PC-3 (cell line): ENCODE measurements around the gene GRM1.

Source experiments
- EZH2 ChIP-seq: fragments of 300-600 bp; sonication (generic); IDR thresholded peaks from one replicate; pipeline ENCODE4 v1.6.1; 2017; ENCODE audit warnings: antibody characterized with exemption, mild to moderate bottlenecking, low read length; ENCODE audit not compliant: unreplicated experiment
- EZH2phosphoT487 ChIP-seq: fragments of 300-600 bp; sonication (generic); IDR thresholded peaks from 2 replicates; pipeline ENCODE4 v1.6.1; 2018; ENCODE audit warnings: mild to moderate bottlenecking, antibody characterized with exemption, low read length, borderline replicate concordance
- TF ChIP-seq, protein P1 (sequence below): fragments of 300-600 bp; sonication (generic); conservative IDR thresholded peaks from 2 replicates; pipeline ENCODE4 v1.5.1; 2017; ENCODE audit warnings: antibody characterized with exemption, low read depth, mild to moderate bottlenecking, low read length

- TF ChIP-seq, protein P1, sequence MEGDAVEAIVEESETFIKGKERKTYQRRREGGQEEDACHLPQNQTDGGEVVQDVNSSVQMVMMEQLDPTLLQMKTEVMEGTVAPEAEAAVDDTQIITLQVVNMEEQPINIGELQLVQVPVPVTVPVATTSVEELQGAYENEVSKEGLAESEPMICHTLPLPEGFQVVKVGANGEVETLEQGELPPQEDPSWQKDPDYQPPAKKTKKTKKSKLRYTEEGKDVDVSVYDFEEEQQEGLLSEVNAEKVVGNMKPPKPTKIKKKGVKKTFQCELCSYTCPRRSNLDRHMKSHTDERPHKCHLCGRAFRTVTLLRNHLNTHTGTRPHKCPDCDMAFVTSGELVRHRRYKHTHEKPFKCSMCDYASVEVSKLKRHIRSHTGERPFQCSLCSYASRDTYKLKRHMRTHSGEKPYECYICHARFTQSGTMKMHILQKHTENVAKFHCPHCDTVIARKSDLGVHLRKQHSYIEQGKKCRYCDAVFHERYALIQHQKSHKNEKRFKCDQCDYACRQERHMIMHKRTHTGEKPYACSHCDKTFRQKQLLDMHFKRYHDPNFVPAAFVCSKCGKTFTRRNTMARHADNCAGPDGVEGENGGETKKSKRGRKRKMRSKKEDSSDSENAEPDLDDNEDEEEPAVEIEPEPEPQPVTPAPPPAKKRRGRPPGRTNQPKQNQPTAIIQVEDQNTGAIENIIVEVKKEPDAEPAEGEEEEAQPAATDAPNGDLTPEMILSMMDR, result no peak
- TF ChIP-seq EZH2 (no peak), EZH2phosphoT487 (no peak)
Measured at GRCh38 chr6:146017672-146018071, 11.2 kb upstream of the GRM1 start.
